Stimulated activated CD8-positive, alpha-beta memory T cell treated with anti-CD3 and anti-CD28 coated beads, Interleukin-15, amount 100 ng/mL, for 4 hours (primary cell): ENCODE measurements around the gene HMCN1.
"Not testable (repeated sequence)": the region's sequence is repeated elsewhere in the genome, so short reads cannot be mapped to it uniquely, and the experiment has no call there.

ENCODE experiments used
- DNase-seq, 2 donors: peaks; one replicate each; pipeline ENCODE4 v3.0.0-alpha.2; 2020; ENCODE audit warnings: low read depth in 2 of 2

HMCN1 gene

GRCh38 chr1:186202776-186203175 is 468.6 kb downstream of the HMCN1 start:
- DNase-seq, result no peak

GRCh38 chr1:186206048-186206570 is 471.9 kb downstream of the HMCN1 start:
- no peak for DNase-seq

- DNase-seq, result no peak
Observed at GRCh38 chr1:186207391-186208085, 473.3 kb downstream of the HMCN1 start.

GRCh38 chr1:186208405-186209129 is 474.4 kb downstream of the HMCN1 start:
- DNase-seq, result no peak

GRCh38 chr1:186210258-186210657 is 476.1 kb downstream of the HMCN1 start:
- DNase-seq, result no peak

- not testable (repeated sequence) for DNase-seq
Observed at GRCh38 chr1:186211583-186211982, 477.4 kb downstream of the HMCN1 start.

- DNase-seq, result no peak
Observed at GRCh38 chr1:186212568-186213224, 478.5 kb downstream of the HMCN1 start.

- no peak for DNase-seq
Observed at GRCh38 chr1:186213225-186213607, 479.0 kb downstream of the HMCN1 start.

- DNase-seq, result no peak
Observed at GRCh38 chr1:186214791-186215190, 480.6 kb downstream of the HMCN1 start.

GRCh38 chr1:186215636-186216035 is 481.4 kb downstream of the HMCN1 start:
- DNase-seq, result no peak

GRCh38 chr1:186218654-186219352 is 484.6 kb downstream of the HMCN1 start:
- no peak for DNase-seq

GRCh38 chr1:186220067-186220466 is 485.9 kb downstream of the HMCN1 start:
- DNase-seq, result no peak

- no peak for DNase-seq
Observed at GRCh38 chr1:186220911-186221310, 486.7 kb downstream of the HMCN1 start.

- DNase-seq, result no peak
Observed at GRCh38 chr1:186225096-186225495, 490.9 kb downstream of the HMCN1 start.

GRCh38 chr1:186228749-186229148 is 494.6 kb downstream of the HMCN1 start:
- no peak for DNase-seq

GRCh38 chr1:186231861-186232436 is 497.8 kb downstream of the HMCN1 start:
- DNase-seq, result no peak

- no peak for DNase-seq
Observed at GRCh38 chr1:186234976-186235686, 500.9 kb downstream of the HMCN1 start.

GRCh38 chr1:186235696-186236095 is 501.5 kb downstream of the HMCN1 start:
- no peak for DNase-seq

- DNase-seq, result no peak
Observed at GRCh38 chr1:186236921-186237320, 502.7 kb downstream of the HMCN1 start.

GRCh38 chr1:186239171-186239570 is 505.0 kb downstream of the HMCN1 start:
- no peak for DNase-seq

GRCh38 chr1:186240436-186240835 is 506.2 kb downstream of the HMCN1 start:
- no peak for DNase-seq
